Brain microvascular endothelial cell (primary cell): Measurements from ENCODE around the gene OR10A6.

Experiments used
- DNase-seq: peaks from one replicate; pipeline ENCODE4 v3.0.0-alpha.2; 2020
- H3K27ac ChIP-seq: fragments of 250-450 bp; sonication (Bioruptor Pico); 2 replicates; pipeline ENCODE4 v1.5.1; 2020; ENCODE audit warnings: mild to moderate bottlenecking, moderate library complexity
- H3K27me3 ChIP-seq: fragments of 250-450 bp; sonication (Bioruptor Pico); replicated peaks from 2 replicates; pipeline ENCODE4 v1.5.1; 2020; ENCODE audit warnings: mild to moderate bottlenecking
- H3K36me3 ChIP-seq: fragments of 250-450 bp; sonication (Bioruptor Pico); replicated peaks from 2 replicates; pipeline ENCODE4 v1.5.1; 2020; ENCODE audit warnings: mild to moderate bottlenecking
- H3K4me3 ChIP-seq: 2 replicates; pipeline ENCODE4 v1.5.1; 2011; ENCODE audit warnings: low read depth, mild to moderate bottlenecking, control low read depth, low read length, moderate library complexity
- CTCF ChIP-seq: IDR thresholded peaks from 2 replicates; pipeline ENCODE4 v1.5.1; 2011; ENCODE audit warnings: low read depth, mild to moderate bottlenecking, moderate library complexity, low read length, control low read depth, inconsistent platforms; ENCODE audit errors: missing control alignments
- in situ Hi-C: cut with HindIII; loops from 2 replicates; pipeline ENCODE4 v1.10.0; 2017; ENCODE audit warnings: low sequenced_read_pairs, low pct_ligation_motif_present

The OR10A6 gene

DNA sequence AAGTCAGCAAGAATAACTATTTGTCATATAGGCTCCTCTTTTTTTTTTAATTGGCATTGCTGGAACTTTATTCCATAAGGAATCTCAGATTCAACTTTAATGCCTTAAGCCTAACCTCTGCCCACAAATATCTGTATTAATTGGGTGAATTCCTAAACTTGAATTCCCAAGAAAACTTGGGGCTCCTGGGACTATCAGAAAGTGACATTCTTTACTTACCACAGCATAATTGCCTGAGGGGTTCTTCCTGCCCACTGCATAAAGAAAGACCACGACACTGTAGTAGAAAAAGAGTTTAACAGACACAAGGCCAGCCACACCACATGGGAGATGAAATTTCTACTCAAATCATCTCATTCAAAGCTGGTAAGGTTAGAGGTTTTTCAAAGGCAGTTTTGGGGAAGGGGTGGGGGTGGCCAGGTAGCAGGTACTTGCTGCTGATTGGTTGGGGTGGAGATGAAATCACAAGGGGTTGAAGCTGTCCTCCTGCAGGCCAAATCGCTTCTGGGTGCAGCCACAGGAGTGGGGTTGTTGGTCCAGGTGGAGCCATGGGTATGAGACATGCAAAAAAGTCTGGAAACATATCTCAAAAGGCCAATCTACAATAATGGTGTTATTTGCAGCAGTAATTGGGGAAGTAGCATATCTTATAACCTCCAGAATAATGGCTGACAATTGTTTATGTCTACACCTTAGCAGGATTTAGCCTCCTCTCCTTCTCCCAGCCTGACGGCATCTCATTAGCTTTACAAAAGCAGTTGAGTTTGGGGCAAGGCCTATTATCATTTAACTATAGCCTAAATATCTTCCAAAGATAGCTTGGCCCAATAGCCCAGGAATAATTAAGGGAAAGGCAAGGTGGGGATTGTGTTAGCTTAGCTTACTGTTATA lies 38.9 kb upstream of the OR10A6 start:
- Histone ChIP-seq H3K27me3 (no peaks in the 10 kb centered on the region), H3K36me3 (no peaks in the 10 kb centered on the region), H3K4me3 (no peak overlapping the region), H3K27ac (no peak overlapping the region)
- DNase-seq: no peak
- in situ Hi-C loops: no loop called here
- TF ChIP-seq CTCF: no peak

DNA sequence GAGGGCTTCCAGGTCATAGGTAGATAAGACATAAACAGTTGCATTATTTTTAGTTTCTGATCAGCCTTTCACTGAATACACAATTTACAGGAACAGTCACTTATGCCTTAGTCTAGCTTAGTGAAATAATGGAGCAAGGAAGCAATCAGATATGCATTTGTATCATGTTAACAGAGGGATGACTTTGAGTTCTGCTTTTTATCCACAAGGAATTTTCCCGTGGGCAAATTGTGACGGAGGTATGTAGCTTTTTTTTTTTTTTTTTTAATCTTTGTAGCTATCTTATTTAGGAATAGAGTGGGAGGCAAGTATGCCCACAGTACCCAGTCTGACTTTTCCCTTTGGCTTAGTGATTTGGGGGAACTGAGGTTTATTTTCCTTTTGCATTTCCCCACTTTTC lies 37.6 kb upstream of the OR10A6 start:
- no peak overlapping the region for H3K27ac ChIP-seq
- in situ Hi-C loops: no loop called here
- no peak overlapping the region for H3K4me3 ChIP-seq
- H3K27me3 ChIP-seq: no peaks in the 10 kb centered on the region
- no peak for TF ChIP-seq CTCF
- no peak for DNase-seq
- no peaks in the 10 kb centered on the region for H3K36me3 ChIP-seq

GRCh38 chr11:7967826-7968225 lies 36.8 kb upstream of the OR10A6 start:
- no peak for TF ChIP-seq CTCF
- no peak overlapping the region for H3K27ac ChIP-seq
- DNase-seq: no peak
- no peaks in the 10 kb centered on the region for H3K27me3 ChIP-seq
- in situ Hi-C loops: no loop called here
- H3K4me3 ChIP-seq: no peak overlapping the region
- H3K36me3 ChIP-seq: no peaks in the 10 kb centered on the region

GRCh38 chr11:7967097-7967496 lies 36.0 kb upstream of the OR10A6 start:
- no peaks in the 10 kb centered on the region for H3K36me3 ChIP-seq
- in situ Hi-C loops: no loop called here
- no peak for DNase-seq
- no peak for TF ChIP-seq CTCF
- H3K27ac ChIP-seq: no peak overlapping the region
- H3K27me3 ChIP-seq: no peaks in the 10 kb centered on the region
- H3K4me3 ChIP-seq: no peak overlapping the region

DNA sequence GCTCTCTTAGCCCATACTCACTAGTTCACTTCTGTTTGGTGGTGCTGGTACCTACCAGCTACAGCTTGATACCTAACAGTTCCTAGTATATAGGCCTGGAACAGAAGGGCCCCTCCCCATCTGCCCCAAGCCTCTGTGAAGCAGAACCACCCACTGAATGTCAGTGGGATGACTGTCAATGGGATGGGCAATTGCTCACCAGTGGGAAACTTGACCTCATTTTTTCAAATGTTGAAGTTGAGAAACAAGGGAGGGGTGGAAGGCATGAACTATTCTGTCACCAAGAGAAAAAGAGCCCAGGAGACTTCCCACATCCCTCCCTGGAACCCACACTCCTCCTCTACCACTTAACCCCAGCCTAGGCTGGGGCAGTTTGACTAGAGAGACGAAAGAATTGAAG lies 34.3 kb upstream of the OR10A6 start, which contains the start of gene NLRP10:
TSS of gene NLRP10 (minus strand) at position 62 of the 400 bp plus-strand sequence. CDS start 1,952 bp downstream, outside the sequence.
- DNase-seq: peak; percentile 39
- peak within 1 kb of the TSS; percentile 40 for H3K27ac ChIP-seq
- no peaks in the 10 kb centered on the region for H3K27me3 ChIP-seq
- no peak within 1 kb of the TSS for H3K4me3 ChIP-seq
- in situ Hi-C loops: no loop called here
- no peak for TF ChIP-seq CTCF
- H3K36me3 ChIP-seq: no peaks in the 10 kb centered on the region
